Liver (tissue), 3 donors: ENCODE measurements around the gene PPP4R1.

Source experiments
- EGR1 ChIP-seq, 2 donors: IDR thresholded peaks; 2 replicates each; pipeline ENCODE4 v1.6.1; 2016 to 2018; ENCODE audit warnings: antibody characterized with exemption in 2 of 2, low read depth in 2 of 2
- GABPA ChIP-seq, 2 donors: IDR thresholded peaks in 1 of 2; conservative IDR thresholded peaks in 1 of 2; 2 replicates each; pipeline ENCODE4 v1.6.1; 2016; ENCODE audit warnings: antibody characterized with exemption in 2 of 2, mild to moderate bottlenecking in 1 of 2, moderate library complexity in 1 of 2
- JUND ChIP-seq, 2 donors: IDR thresholded peaks; 2 replicates each; pipeline ENCODE4 v1.6.1; 2016; ENCODE audit warnings: antibody characterized with exemption in 2 of 2
- RAD21 ChIP-seq, 2 donors: IDR thresholded peaks; 2 replicates each; pipeline ENCODE4 v1.6.1; 2016; ENCODE audit warnings: antibody characterized with exemption in 2 of 2, mild to moderate bottlenecking in 2 of 2
- RXRA ChIP-seq, 2 donors: IDR thresholded peaks; 2 replicates each; pipeline ENCODE4 v1.6.1; 2017 to 2018; ENCODE audit warnings: antibody characterized with exemption in 2 of 2, mild to moderate bottlenecking in 1 of 2
- SP1 ChIP-seq: IDR thresholded peaks from 2 replicates; pipeline ENCODE4 v1.6.1; 2018; ENCODE audit warnings: antibody characterized with exemption, mild to moderate bottlenecking
- TAF1 ChIP-seq: conservative IDR thresholded peaks from 2 replicates; pipeline ENCODE4 v1.6.1; 2016; ENCODE audit warnings: antibody characterized with exemption, mild to moderate bottlenecking
- TF ChIP-seq, protein P1 (sequence below): fragments of 150-350 bp; IDR thresholded peaks from 2 replicates; pipeline ENCODE4 v1.5.1; 2017; ENCODE audit warnings: improper control_type of control experiment, low read depth, low read length; ENCODE audit not compliant: missing input control
- TF ChIP-seq, protein P2 (sequence below): IDR thresholded peaks from 2 replicates; pipeline ENCODE4 v1.6.1; 2016; ENCODE audit warnings: antibody characterized with exemption, mild to moderate bottlenecking
- TF ChIP-seq, protein P3 (sequence below): IDR thresholded peaks from 2 replicates; pipeline ENCODE4 v1.6.1; 2016; ENCODE audit warnings: antibody characterized with exemption
- donor health status: healthy.
- donor health status: healthy.

DNA sequence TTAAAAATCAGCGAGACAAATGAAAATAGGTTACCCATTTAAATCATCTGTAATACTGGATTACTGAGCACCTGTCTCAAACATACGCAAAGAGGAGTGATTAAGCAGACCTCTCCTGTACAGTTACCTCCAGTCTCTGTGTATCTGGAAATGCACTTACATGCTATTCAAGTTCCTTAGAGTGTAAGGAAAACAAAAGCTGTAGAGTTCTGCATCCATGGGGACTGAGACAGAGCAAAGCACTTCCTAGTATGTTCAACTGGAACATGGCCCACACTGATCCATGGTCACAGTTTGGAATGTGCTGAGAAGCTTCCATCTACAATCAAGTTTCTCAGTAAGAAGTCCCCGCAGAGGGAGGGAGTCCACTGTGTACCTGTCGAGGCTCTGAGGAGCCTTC is 63.9 kb downstream of the PPP4R1 start:
- TF ChIP-seq RAD21 (IDR thresholded peaks at IDR 0.05) (no peak), GABPA (IDR thresholded peaks at IDR 0.05 in 1 of 2, conservative IDR thresholded peaks at IDR 0.05 in 1 of 2) (no peak), SP1 (no peak), EGR1 (IDR thresholded peaks at IDR 0.05; ENCODE audit: low read depth in 2 of 2) (no peak), JUND (IDR thresholded peaks at IDR 0.05) (no peak), RXRA (IDR thresholded peaks at IDR 0.05) (no peak), TAF1 (no peak)
- TF ChIP-seq, protein P1, sequence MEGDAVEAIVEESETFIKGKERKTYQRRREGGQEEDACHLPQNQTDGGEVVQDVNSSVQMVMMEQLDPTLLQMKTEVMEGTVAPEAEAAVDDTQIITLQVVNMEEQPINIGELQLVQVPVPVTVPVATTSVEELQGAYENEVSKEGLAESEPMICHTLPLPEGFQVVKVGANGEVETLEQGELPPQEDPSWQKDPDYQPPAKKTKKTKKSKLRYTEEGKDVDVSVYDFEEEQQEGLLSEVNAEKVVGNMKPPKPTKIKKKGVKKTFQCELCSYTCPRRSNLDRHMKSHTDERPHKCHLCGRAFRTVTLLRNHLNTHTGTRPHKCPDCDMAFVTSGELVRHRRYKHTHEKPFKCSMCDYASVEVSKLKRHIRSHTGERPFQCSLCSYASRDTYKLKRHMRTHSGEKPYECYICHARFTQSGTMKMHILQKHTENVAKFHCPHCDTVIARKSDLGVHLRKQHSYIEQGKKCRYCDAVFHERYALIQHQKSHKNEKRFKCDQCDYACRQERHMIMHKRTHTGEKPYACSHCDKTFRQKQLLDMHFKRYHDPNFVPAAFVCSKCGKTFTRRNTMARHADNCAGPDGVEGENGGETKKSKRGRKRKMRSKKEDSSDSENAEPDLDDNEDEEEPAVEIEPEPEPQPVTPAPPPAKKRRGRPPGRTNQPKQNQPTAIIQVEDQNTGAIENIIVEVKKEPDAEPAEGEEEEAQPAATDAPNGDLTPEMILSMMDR: no peak
- TF ChIP-seq, protein P2, sequence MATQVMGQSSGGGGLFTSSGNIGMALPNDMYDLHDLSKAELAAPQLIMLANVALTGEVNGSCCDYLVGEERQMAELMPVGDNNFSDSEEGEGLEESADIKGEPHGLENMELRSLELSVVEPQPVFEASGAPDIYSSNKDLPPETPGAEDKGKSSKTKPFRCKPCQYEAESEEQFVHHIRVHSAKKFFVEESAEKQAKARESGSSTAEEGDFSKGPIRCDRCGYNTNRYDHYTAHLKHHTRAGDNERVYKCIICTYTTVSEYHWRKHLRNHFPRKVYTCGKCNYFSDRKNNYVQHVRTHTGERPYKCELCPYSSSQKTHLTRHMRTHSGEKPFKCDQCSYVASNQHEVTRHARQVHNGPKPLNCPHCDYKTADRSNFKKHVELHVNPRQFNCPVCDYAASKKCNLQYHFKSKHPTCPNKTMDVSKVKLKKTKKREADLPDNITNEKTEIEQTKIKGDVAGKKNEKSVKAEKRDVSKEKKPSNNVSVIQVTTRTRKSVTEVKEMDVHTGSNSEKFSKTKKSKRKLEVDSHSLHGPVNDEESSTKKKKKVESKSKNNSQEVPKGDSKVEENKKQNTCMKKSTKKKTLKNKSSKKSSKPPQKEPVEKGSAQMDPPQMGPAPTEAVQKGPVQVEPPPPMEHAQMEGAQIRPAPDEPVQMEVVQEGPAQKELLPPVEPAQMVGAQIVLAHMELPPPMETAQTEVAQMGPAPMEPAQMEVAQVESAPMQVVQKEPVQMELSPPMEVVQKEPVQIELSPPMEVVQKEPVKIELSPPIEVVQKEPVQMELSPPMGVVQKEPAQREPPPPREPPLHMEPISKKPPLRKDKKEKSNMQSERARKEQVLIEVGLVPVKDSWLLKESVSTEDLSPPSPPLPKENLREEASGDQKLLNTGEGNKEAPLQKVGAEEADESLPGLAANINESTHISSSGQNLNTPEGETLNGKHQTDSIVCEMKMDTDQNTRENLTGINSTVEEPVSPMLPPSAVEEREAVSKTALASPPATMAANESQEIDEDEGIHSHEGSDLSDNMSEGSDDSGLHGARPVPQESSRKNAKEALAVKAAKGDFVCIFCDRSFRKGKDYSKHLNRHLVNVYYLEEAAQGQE: no peak
- TF ChIP-seq, protein P3, sequence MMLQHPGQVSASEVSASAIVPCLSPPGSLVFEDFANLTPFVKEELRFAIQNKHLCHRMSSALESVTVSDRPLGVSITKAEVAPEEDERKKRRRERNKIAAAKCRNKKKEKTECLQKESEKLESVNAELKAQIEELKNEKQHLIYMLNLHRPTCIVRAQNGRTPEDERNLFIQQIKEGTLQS: no peak
